GM23248 (cell line): Measurements from ENCODE around the gene BET1.

ENCODE experiments used
- EZH2 ChIP-seq: fragments of 200-600 bp; sonication (generic); IDR thresholded peaks from 2 replicates; pipeline ENCODE4 v1.6.1; 2018; ENCODE audit warnings: antibody characterized with exemption, mild to moderate bottlenecking; ENCODE audit not compliant: insufficient read depth, poor library complexity, severe bottlenecking
- EZH2phosphoT487 ChIP-seq: fragments of 200-600 bp; sonication (generic); IDR thresholded peaks from 2 replicates; pipeline ENCODE4 v1.6.1; 2018; ENCODE audit warnings: antibody characterized with exemption, moderate library complexity, mild to moderate bottlenecking, low read depth; ENCODE audit not compliant: insufficient read depth

GRCh38 chr7:94004024-94004951 is at the start of gene BET1:
- no peak for TF ChIP-seq EZH2phosphoT487
- no peak for TF ChIP-seq EZH2
